Measurements from ENCODE around the gene CACNA1C.

- TF ChIP-seq CTCF (conservative IDR thresholded peaks at IDR 0.05 in 1 of 2, IDR thresholded peaks at IDR 0.05 in 1 of 2; ENCODE audit: low read depth in 1 of 2, low read length in 2 of 2) (no peak), EZH2 (IDR thresholded peaks at IDR 0.05; ENCODE audit: low read length, missing control alignments) (no peak)
Observed at GRCh38 chr12:2094597-2094996, 41.8 kb downstream of the CACNA1C start.
